ENCODE data around the gene GALNTL6. TPM values are rescaled to one million over a fixed set of nuclear protein-coding genes. Genes with fewer than 3 reads are reported as not detected.
A peak's percentile ranks its signal among the peaks of the same experiment; 100 is the strongest.

GALNTL6 gene
- total and polyA plus RNA-seq, 9 of the 15 experiments (the other 6 are each of a cell fraction or from before 2014, with no cell fraction given): 0.18 to 0.50 (median 0.29) TPM

GRCh38 chr4:172220679-172221078 lies 407.5 kb downstream of the GALNTL6 start (continued):
- TF ChIP-seq, protein P1, sequence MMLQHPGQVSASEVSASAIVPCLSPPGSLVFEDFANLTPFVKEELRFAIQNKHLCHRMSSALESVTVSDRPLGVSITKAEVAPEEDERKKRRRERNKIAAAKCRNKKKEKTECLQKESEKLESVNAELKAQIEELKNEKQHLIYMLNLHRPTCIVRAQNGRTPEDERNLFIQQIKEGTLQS (IDR thresholded peaks at IDR 0.05): peak; percentile 58
- TF ChIP-seq, protein P1 (CRISPR knock-in tag; conservative IDR thresholded peaks at IDR 0.05): no peak
- TF ChIP-seq ILF3 (IDR thresholded peaks at IDR 0.05; ENCODE audit: borderline replicate concordance) (no peak), ATF2 (CRISPR knock-in tag; IDR thresholded peaks at IDR 0.05) (no peak), ZNF197 (CRISPR knock-in tag; IDR thresholded peaks at IDR 0.05; ENCODE audit: low read depth) (no peak), LEF1 (IDR thresholded peaks at IDR 0.05) (no peak)
- TF ChIP-seq, protein P2, sequence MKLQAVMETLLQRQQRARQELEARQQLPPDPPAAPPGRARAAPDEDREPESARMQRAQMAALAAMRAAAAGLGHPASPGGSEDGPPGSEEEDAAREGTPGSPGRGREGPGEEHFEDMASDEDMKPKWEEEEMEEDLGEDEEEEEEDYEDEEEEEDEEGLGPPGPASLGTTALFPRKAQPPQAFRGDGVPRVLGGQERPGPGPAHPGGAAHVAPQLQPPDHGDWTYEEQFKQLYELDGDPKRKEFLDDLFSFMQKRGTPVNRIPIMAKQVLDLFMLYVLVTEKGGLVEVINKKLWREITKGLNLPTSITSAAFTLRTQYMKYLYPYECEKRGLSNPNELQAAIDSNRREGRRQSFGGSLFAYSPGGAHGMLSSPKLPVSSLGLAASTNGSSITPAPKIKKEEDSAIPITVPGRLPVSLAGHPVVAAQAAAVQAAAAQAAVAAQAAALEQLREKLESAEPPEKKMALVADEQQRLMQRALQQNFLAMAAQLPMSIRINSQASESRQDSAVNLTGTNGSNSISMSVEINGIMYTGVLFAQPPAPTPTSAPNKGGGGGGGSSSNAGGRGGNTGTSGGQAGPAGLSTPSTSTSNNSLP (IDR thresholded peaks at IDR 0.05; ENCODE audit: borderline replicate concordance, low read depth, low read length): no peak

GRCh38 chr4:172225457-172225856 lies 412.3 kb downstream of the GALNTL6 start:
- no peak overlapping the region for H2AFZ ChIP-seq (ENCODE audit: low read depth, low read length)
- 0% methylated on average over 5 of the region's 5 CpGs for WGBS (ENCODE audit: insufficient coverage, low coverage, missing lambda C conversion rate)
- intact Hi-C loops (cut with micrococcal nuclease) (no loop called here), in situ Hi-C loops (cut with MboI) (no loop called here)
- no peak for ATAC-seq
- no peaks in the 10 kb centered on the region for H3K36me3 ChIP-seq (ENCODE audit: control insufficient read depth, insufficient read depth, low read length)
- no peak overlapping the region for H3K9ac ChIP-seq (ENCODE audit: insufficient read depth in 1 of 2, low read depth in 2 of 2, low read length in 2 of 2)
- FAIRE-seq: no peak
- DNase-seq (ENCODE audit: extremely low read depth in 1 of 4, low spot score in 3 of 4): no peak
- BruUV-seq (replicated peaks): no TSS peak
- CTCF ChIA-PET (ENCODE audit: low intra/inter-chr PET ratio): no interaction called here
- no peaks in the 10 kb centered on the region; the same call in 1 of the 2 replicates for H3K9me3 ChIP-seq (replicated peaks; ENCODE audit: control insufficient read depth, insufficient read depth, low read depth, low read length)
- H3K4me1 ChIP-seq (replicated peaks in 1 of 2; ENCODE audit: control insufficient read depth in 2 of 2, insufficient read depth in 2 of 2, low read length in 2 of 2): no peaks in the 10 kb centered on the region
- H3K27ac ChIP-seq (ENCODE audit: extremely low read depth, low read depth, low read length): no peak overlapping the region
- H3K9me1 ChIP-seq (ENCODE audit: control insufficient read depth, insufficient read depth, low read length): no peaks in the 10 kb centered on the region
- no peaks in the 10 kb centered on the region for H4K20me1 ChIP-seq (replicated peaks; ENCODE audit: control insufficient read depth, insufficient read depth, low read length)
- no peaks in the 10 kb centered on the region for H3K27me3 ChIP-seq (ENCODE audit: control insufficient read depth in 2 of 2, insufficient read depth in 2 of 2, low read length in 2 of 2)
- no peaks in the 10 kb centered on the region for H3K79me2 ChIP-seq (ENCODE audit: control insufficient read depth, insufficient read depth, low read length)
- POLR2A ChIA-PET: no interaction called here
- H3K4me3 ChIP-seq: no peak overlapping the region
- no peak overlapping the region for H3K4me2 ChIP-seq (ENCODE audit: insufficient read depth, low read length)
- TF ChIP-seq SP1 (CRISPR knock-in tag; IDR thresholded peaks at IDR 0.05): no peak
- no peak for TF ChIP-seq FOSL1 (tag; conservative IDR thresholded peaks at IDR 0.05)
- TF ChIP-seq ZNF41 (CRISPR knock-in tag; conservative IDR thresholded peaks at IDR 0.05): no peak
- TF ChIP-seq STAT5B (CRISPR knock-in tag; IDR thresholded peaks at IDR 0.05): no peak

All from K562 (cell line).